Breast epithelium (tissue), 4 donors: ENCODE measurements around the gene ACTL10. TPM values are rescaled to one million over a fixed set of nuclear protein-coding genes. Genes with fewer than 3 reads are reported as not detected.

Source experiments
- DNase-seq, 2 donors: peaks; one replicate each; pipeline ENCODE4 v3.0.0-alpha.2; 2019; ENCODE audit warnings: low spot score in 2 of 2
- H3K27ac ChIP-seq, 2 donors: fragments of 200-600 bp; sonication (generic) in 1 of 2; one replicate each; pipeline ENCODE4 v1.5.1; 2016 to 2019; ENCODE audit warnings: mild to moderate bottlenecking in 1 of 2
- H3K27me3 ChIP-seq, 2 donors: fragments of 200-600 bp; sonication (generic) in 1 of 2; one replicate each; pipeline versions ENCODE4 v1.5.1 to v1.6.0; 2017 to 2019; ENCODE audit warnings: control low read depth in 1 of 2, mild to moderate bottlenecking in 1 of 2
- H3K36me3 ChIP-seq: fragments of 200-600 bp; one replicate; pipeline ENCODE4 v1.5.1; 2019
- H3K4me1 ChIP-seq, 2 donors: fragments of 200-600 bp; sonication (generic); one replicate each; pipeline ENCODE4 v1.5.1; 2016 to 2019; ENCODE audit warnings: control low read depth in 1 of 2
- H3K4me3 ChIP-seq, 3 donors: fragments of 200-600 bp; sonication (generic); 1 replicate in 2 of 3; 2 replicates in 1 of 3; pipeline ENCODE4 v1.5.1; 2016 to 2019; ENCODE audit warnings: mild to moderate bottlenecking in 3 of 3, moderate library complexity in 2 of 3
- H3K9me3 ChIP-seq, 2 donors: fragments of 200-600 bp; sonication (generic) in 1 of 2; one replicate each; pipeline ENCODE4 v1.5.1; 2016 to 2019; ENCODE audit warnings: control low read depth in 1 of 2
- CTCF ChIP-seq, 3 donors: fragments of 450-650 bp; IDR thresholded peaks; one replicate each; pipeline ENCODE4 v1.5.1; 2016 to 2017; ENCODE audit warnings: antibody characterized with exemption in 3 of 3, mild to moderate bottlenecking in 3 of 3, moderate library complexity in 3 of 3
- POLR2A ChIP-seq: fragments of 450-650 bp; IDR thresholded peaks from one replicate; pipeline ENCODE4 v1.6.1; 2016; ENCODE audit warnings: antibody characterized with exemption, mild to moderate bottlenecking, moderate library complexity
- POLR2AphosphoS5 ChIP-seq, 3 donors: sonication (generic); formaldehyde crosslinking; IDR thresholded peaks; one replicate each; pipeline ENCODE4 v1.6.1; 2017; ENCODE audit warnings: antibody characterized with exemption in 3 of 3
- intact Hi-C: fragments of 100-400 bp; cut with DNase I; formaldehyde crosslinking; loops from one replicate; pipeline ENCODE4 v1.15.1; 2023; ENCODE audit warnings: low total_unique reads
- total RNA-seq, 3 donors: library from RNA; depleted of rRNA; stranded (reverse); fragments of >200 nt; gene quantifications; one replicate each; pipeline ENCODE4 v1.1.0, GENCODE V29; 2016

ACTL10 gene
- 1 to 10 TPM; 1.4 to 3.4 (median 2.6) TPM for total RNA-seq

GRCh38 chr20:33666293-33667244, at the start of gene ACTL10:
TSS of gene ACTL10 (plus strand) at chr20:33666943. CDS start at chr20:33667498, 555 bp downstream.
- peak; percentile 96 to 97 for DNase-seq
- Histone ChIP-seq H3K27me3 (no peaks in the 10 kb centered on the region), H3K9me3 (no peaks in the 10 kb centered on the region), H3K4me3 (peak within 1 kb of the TSS; percentile 57 to 76 (median 70)), H3K27ac (peak within 1 kb of the TSS; percentile 94 to 95), H3K4me1 (peaks cover 0 to 5% of the 10 kb centered on the region in 2 donors), H3K36me3 (no peaks in the 10 kb centered on the region)
- intact Hi-C loops, result no loop called here
- TF ChIP-seq POLR2AphosphoS5 (IDR thresholded peaks at IDR 0.05), result peak in 1 of 3 donors; percentile 80
- no peak for TF ChIP-seq POLR2A
- TF ChIP-seq CTCF (IDR thresholded peaks at IDR 0.05), result peak in 2 of 3 donors; percentile 6 to 32

DNA sequence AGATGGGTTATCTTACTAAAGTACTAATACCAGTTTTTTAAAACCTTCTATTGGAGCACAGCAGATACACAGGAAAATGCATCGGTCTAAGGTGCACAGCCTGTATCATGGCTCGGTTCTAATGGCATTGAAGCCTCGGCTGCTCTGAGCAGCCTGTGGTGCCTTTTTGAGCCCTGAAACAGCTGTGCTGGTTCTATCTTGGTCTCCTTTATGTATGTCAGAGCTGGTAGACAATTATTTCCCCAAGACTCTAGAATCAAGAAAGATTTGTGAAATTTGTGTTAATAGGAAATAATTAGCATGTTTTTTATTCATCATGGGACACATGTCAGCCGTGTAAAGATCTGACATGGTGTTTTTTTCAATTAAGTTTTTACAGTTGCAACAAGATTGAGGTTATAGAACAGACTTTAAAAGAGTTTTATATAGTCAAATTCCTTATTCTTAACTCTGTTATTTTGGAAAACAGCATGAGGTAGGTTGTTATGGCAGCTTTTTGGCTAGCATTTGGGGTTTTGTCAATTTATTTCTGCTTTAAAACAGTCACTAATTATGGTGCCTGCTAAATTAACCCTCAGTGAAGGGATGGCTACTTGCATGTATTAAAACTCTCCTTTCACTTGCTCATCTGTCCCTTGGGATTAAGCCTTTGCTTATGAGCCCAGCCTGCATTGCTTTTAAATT, 44.9 kb upstream of the ACTL10 start:
- no peaks in the 10 kb centered on the region for H3K9me3 ChIP-seq

GRCh38 chr20:33622705-33623365, 43.9 kb upstream of the ACTL10 start:
- no peak overlapping the region for H3K4me3 ChIP-seq
- TF ChIP-seq POLR2AphosphoS5 (IDR thresholded peaks at IDR 0.05), result no peak
- no peak for TF ChIP-seq POLR2A
- no peak for TF ChIP-seq CTCF (IDR thresholded peaks at IDR 0.05)
- H3K27ac ChIP-seq, result no peak overlapping the region
- no peaks in the 10 kb centered on the region for H3K4me1 ChIP-seq
- H3K9me3 ChIP-seq, result no peaks in the 10 kb centered on the region
- no peaks in the 10 kb centered on the region for H3K27me3 ChIP-seq
- DNase-seq, result no peak
- H3K36me3 ChIP-seq, result no peaks in the 10 kb centered on the region
- intact Hi-C loops, result no loop called here

More for the DNA sequence above, 44.9 kb upstream of the ACTL10 start:
- DNase-seq, result no peak
- no peak overlapping the region for H3K27ac ChIP-seq
- no peaks in the 10 kb centered on the region for H3K4me1 ChIP-seq
- H3K27me3 ChIP-seq, result no peaks in the 10 kb centered on the region
- no peaks in the 10 kb centered on the region for H3K36me3 ChIP-seq
- intact Hi-C loops, result no loop called here
- no peak for TF ChIP-seq POLR2A
- TF ChIP-seq CTCF (IDR thresholded peaks at IDR 0.05), result no peak
- no peak for TF ChIP-seq POLR2AphosphoS5 (IDR thresholded peaks at IDR 0.05)
- no peak overlapping the region for H3K4me3 ChIP-seq

DNA sequence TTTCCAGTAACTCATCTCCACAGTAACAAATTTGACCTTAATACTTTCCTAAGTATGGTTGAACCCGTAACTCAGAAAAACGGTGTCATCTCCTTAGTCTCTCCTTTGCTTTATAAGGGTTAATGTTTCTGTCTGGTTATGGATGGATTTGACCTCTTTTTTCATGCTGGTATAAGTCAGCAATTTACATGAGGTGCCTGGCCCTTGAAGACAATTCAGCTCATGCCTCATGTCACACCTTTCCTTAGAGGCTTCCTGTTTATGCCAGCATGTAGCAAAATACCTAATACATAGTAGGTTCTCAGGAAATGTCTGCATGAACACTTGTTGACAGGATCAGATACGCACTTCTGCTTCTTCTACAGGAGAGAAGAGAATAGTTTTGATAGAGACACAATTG, 42.3 kb upstream of the ACTL10 start:
- Histone ChIP-seq H3K4me1 (no peaks in the 10 kb centered on the region), H3K27ac (no peak overlapping the region), H3K36me3 (no peaks in the 10 kb centered on the region), H3K4me3 (no peak overlapping the region), H3K27me3 (no peaks in the 10 kb centered on the region), H3K9me3 (no peaks in the 10 kb centered on the region)
- intact Hi-C loops, result no loop called here
- no peak for DNase-seq
- no peak for TF ChIP-seq POLR2A
- TF ChIP-seq CTCF (IDR thresholded peaks at IDR 0.05), result no peak
- TF ChIP-seq POLR2AphosphoS5 (IDR thresholded peaks at IDR 0.05), result no peak
